GM19372 (cell line): ENCODE data around the gene PHKG2.
A peak's percentile ranks its signal among the peaks of the same experiment; 100 is the strongest.

Source experiments
- ATAC-seq: cut with Tn5 transposase; IDR thresholded peaks from one replicate; pipeline ENCODE4 v1.9.1; 2021; ENCODE audit warnings: mild to moderate bottlenecking, low read depth, moderate library complexity; ENCODE audit not compliant: unreplicated experiment

PHKG2 gene

GRCh38 chr16:30771726-30772125, 23.5 kb downstream of the PHKG2 start:
- ATAC-seq: no peak

- ATAC-seq: no peak
These were observed 25.6 kb downstream of the PHKG2 start for GRCh38 chr16:30773826-30774225.

- ATAC-seq: no peak
These were observed 26.3 kb downstream of the PHKG2 start for GRCh38 chr16:30774367-30775130.

GRCh38 chr16:30775131-30775391, 26.8 kb downstream of the PHKG2 start:
- ATAC-seq: no peak

- peak; percentile 69 for ATAC-seq
These were observed 27.4 kb downstream of the PHKG2 start for GRCh38 chr16:30775392-30776188.

GRCh38 chr16:30777591-30778297, 29.5 kb downstream of the PHKG2 start:
- no peak for ATAC-seq

GRCh38 chr16:30778549-30779244, 30.5 kb downstream of the PHKG2 start:
- ATAC-seq: no peak

GRCh38 chr16:30779596-30779995, 31.4 kb downstream of the PHKG2 start:
- ATAC-seq: no peak

- no peak for ATAC-seq
These were observed 31.8 kb downstream of the PHKG2 start for GRCh38 chr16:30780021-30780420.

GRCh38 chr16:30780549-30780948, 32.3 kb downstream of the PHKG2 start:
- no peak for ATAC-seq

- no peak for ATAC-seq
These were observed 34.5 kb downstream of the PHKG2 start for GRCh38 chr16:30782486-30783279.

- ATAC-seq: no peak
These were observed 35.3 kb downstream of the PHKG2 start for GRCh38 chr16:30783280-30784109.

- ATAC-seq: no peak
These were observed 36.0 kb downstream of the PHKG2 start for GRCh38 chr16:30784215-30784614.

- ATAC-seq: no peak
These were observed 37.2 kb downstream of the PHKG2 start for GRCh38 chr16:30785126-30786106.

- ATAC-seq: no peak
These were observed 38.1 kb downstream of the PHKG2 start for GRCh38 chr16:30786115-30786935.

- ATAC-seq: no peak
These were observed 38.8 kb downstream of the PHKG2 start, which contains the start of gene ZNF629 for GRCh38 chr16:30786936-30787612. TSS of gene ZNF629 (minus strand) at chr16:30787205. CDS start at chr16:30784482, 2,723 bp downstream.
